Lower leg skin (tissue), 4 donors: ENCODE measurements around the gene HOXB2. TPM values are rescaled to one million over a fixed set of nuclear protein-coding genes. Genes with fewer than 3 reads are reported as not detected.

Source experiments
- DNase-seq, 2 donors: peaks; one replicate each; pipeline ENCODE4 v3.0.0-alpha.2; 2019; ENCODE audit warnings: low spot score in 2 of 2
- H3K4me3 ChIP-seq: fragments of 200-600 bp; sonication (generic); 2 replicates; pipeline ENCODE4 v1.5.1; 2017; ENCODE audit warnings: mild to moderate bottlenecking, low read depth; ENCODE audit not compliant: poor library complexity, severe bottlenecking
- POLR2A ChIP-seq, 2 donors: fragments of 450-650 bp; IDR thresholded peaks; one replicate each; pipeline ENCODE4 v1.6.1; 2016 to 2017; ENCODE audit warnings: antibody characterized with exemption in 2 of 2, mild to moderate bottlenecking in 1 of 2, moderate library complexity in 1 of 2
- WGBS, 2 donors: methylation state at CpG; one replicate each; pipeline ENCODE4 v1.1.5; 2018; 5-methylcytosine and 5-hydroxymethylcytosine counted together
- intact Hi-C: fragments of 100-400 bp; cut with DNase I; formaldehyde crosslinking; loops from one replicate; pipeline ENCODE4 v1.15.0; 2023; ENCODE audit warnings: low total_unique reads
- total RNA-seq, 4 donors: library from RNA; depleted of rRNA; stranded (reverse); fragments of >200 nt; gene quantifications; one replicate each; pipeline ENCODE4 v1.1.0, GENCODE V29; 2016
- TF ChIP-seq, protein P1 (sequence below), 3 donors: fragments of 450-650 bp; IDR thresholded peaks; one replicate each; pipeline ENCODE4 v1.5.1; 2016; ENCODE audit warnings: antibody characterized with exemption in 3 of 3, mild to moderate bottlenecking in 3 of 3, moderate library complexity in 2 of 3

Gene HOXB2
- total RNA-seq, 4 donors from 2014 or later, result 5.8 to 34.9 (median 20.9) TPM

DNA sequence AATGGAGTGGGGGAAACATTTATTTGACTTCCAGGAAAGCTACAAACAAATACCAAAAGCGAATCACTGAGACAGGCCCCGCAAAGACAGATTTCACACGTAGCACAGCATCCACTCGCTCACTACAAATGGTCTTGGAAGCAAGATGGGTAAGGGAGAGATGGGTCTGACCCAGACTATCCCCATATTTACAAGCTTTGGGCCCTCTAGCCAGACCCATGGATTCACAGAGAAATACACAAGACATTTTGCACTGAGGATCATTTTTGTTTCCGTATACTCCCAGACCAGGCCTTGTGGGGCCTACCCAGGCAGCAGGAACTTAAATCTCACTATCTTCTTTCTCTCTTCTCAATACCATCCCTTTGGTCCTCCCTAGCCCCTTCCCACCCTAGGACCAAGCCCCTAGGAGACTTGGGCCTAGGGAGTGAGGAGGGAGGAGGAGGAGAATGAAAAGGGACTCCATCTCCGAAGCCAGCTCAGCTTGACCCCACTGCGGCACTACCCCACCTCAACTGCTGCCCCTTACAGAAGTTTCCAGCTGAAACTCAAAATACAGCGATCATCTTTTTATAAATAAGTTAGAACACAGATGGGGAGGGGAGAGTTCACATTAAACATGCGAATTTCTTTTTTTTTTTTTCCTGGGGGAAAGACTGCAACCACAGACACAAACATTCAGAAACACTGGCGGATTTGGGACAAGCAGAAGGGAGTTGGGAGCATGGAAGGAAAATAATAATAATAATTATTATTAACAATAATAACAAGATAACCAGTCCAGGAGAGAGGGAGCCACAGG lies 46.5 kb upstream of the HOXB2 start:
- 91 to 92% methylated on average over 10 of the region's 10 CpGs for WGBS, 2 donors
- DNase-seq, result no peak
- intact Hi-C loops, result loop anchor here (5.0 kb wide), 2 partner anchors 99 to 254 kb away; no protein-coding TSS in a partner anchor
- TF ChIP-seq, protein P1, sequence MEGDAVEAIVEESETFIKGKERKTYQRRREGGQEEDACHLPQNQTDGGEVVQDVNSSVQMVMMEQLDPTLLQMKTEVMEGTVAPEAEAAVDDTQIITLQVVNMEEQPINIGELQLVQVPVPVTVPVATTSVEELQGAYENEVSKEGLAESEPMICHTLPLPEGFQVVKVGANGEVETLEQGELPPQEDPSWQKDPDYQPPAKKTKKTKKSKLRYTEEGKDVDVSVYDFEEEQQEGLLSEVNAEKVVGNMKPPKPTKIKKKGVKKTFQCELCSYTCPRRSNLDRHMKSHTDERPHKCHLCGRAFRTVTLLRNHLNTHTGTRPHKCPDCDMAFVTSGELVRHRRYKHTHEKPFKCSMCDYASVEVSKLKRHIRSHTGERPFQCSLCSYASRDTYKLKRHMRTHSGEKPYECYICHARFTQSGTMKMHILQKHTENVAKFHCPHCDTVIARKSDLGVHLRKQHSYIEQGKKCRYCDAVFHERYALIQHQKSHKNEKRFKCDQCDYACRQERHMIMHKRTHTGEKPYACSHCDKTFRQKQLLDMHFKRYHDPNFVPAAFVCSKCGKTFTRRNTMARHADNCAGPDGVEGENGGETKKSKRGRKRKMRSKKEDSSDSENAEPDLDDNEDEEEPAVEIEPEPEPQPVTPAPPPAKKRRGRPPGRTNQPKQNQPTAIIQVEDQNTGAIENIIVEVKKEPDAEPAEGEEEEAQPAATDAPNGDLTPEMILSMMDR (IDR thresholded peaks at IDR 0.05), result no peak
- TF ChIP-seq POLR2A (IDR thresholded peaks at IDR 0.05), result no peak
- H3K4me3 ChIP-seq, result no peak overlapping the region

DNA sequence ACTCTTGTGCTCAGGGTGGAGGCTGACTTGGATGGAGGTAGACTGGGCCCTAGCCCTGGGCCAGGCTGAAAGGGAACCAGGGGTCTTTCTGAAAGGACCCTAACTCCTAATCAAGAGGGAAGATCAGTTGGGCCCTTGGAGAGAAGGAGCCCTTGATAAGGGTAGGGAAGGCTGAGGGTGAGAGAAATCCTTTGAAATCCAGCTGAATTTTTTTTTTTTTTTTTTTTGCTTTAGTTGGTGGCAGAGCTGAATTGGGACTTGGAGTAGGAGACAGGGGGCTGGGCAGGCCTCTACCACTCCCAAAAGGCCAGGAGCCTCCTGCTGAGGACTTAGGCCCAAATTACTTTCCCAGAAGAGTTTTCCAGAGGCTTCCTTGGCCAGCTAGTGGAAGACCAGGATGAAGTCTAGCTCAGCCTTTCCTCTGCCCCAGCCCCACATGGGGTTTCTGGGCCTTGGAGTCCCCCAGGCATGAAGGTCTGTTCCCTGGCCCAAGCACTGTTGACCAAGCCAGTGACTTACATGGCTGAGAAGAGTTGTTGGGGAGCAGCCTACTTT lies 45.8 kb upstream of the HOXB2 start:
- TF ChIP-seq POLR2A (IDR thresholded peaks at IDR 0.05), result no peak
- TF ChIP-seq, protein P1 (IDR thresholded peaks at IDR 0.05), result no peak
- H3K4me3 ChIP-seq, result no peak overlapping the region
- intact Hi-C loops, result loop anchor here (5.0 kb wide), 2 partner anchors 98 to 253 kb away; no protein-coding TSS in a partner anchor
- DNase-seq, result no peak

DNA sequence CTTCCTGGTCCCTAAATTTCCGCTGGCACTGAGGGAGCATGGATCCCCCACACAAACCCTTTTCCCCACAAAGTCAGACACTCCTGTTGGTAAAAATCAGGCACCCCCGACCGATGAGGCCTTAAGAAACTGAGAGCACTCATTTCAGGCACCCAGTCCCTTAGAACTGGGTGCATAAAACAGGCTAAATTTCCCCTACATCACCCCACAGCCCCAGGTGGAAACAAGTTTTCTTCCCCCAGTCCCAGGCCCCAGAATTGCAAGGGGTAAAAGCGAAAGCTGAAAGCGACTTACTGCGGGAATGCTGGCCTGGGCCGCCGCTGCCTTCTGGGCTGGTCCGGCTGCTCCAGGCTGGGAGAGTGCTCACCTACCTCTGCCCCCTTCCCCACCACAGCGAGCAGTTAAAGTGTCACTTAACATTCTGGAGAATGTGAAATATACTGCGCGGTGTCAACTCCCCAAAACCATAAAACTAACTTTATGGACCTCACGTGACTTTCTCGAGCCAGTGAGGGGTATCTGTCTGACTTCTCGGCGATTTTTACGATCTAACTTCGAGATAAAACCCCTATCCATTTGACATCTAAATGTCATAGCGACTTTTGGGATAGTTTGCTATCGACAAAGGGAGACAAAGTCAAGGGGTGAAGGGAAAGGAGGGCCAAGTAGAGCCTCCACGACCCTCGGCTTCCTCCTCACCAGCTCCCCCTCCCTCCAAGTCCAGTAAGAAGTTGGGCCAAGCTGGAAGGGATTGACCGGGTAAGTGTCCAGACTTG lies 45.1 kb upstream of the HOXB2 start, which contains the start of gene HOXB3:
TSS of gene HOXB3 (minus strand) at position 411 of the 776 bp plus-strand sequence. CDS start 37,767 bp downstream, outside the sequence.
- H3K4me3 ChIP-seq, result no peak within 1 kb of the TSS
- no peak for DNase-seq
- intact Hi-C loops, result loop anchor here (5.0 kb wide), 2 partner anchors 98 to 253 kb away; no protein-coding TSS in a partner anchor
- TF ChIP-seq, protein P1 (IDR thresholded peaks at IDR 0.05), result no peak
- no peak for TF ChIP-seq POLR2A (IDR thresholded peaks at IDR 0.05)
- WGBS, 2 donors, result 85% methylated on average over 23 of the region's 23 CpGs

- no peak for TF ChIP-seq POLR2A (IDR thresholded peaks at IDR 0.05)
- TF ChIP-seq, protein P1 (IDR thresholded peaks at IDR 0.05), result no peak
- intact Hi-C loops, result no loop called here
- no peak overlapping the region for H3K4me3 ChIP-seq
- DNase-seq, result no peak
- 75 to 79% methylated on average over 10 of the region's 10 CpGs for WGBS, 2 donors
Observed at GRCh38 chr17:48589060-48589830, 44.3 kb upstream of the HOXB2 start.

DNA sequence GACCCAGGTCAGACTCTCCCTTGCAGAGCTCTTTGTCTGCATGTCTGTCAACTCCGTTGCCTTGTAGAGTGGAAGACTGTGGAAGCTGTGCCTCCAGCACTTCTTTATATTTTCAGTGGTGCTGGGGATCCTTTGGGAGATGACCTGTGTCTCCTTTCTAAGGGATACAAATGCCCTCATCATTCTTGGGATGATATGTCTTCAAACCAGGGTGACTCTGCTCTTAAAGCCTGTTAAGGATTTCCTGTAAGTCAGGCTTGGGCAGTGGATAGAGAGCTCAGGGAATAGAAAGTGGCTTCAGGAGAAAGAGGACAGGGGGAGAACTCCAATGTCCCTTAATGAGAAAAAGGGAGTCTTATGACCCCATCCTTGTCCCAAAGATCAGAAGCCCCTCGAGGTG lies 43.6 kb upstream of the HOXB2 start:
- 68 to 70% methylated on average over 2 of the region's 2 CpGs for WGBS, 2 donors
- TF ChIP-seq, protein P1 (IDR thresholded peaks at IDR 0.05), result no peak
- no peak for TF ChIP-seq POLR2A (IDR thresholded peaks at IDR 0.05)
- no peak for DNase-seq
- intact Hi-C loops, result no loop called here
- no peak overlapping the region for H3K4me3 ChIP-seq
